GM23338 (cell line): ENCODE measurements around the gene SMNDC1. TPM values are rescaled to one million over a fixed set of nuclear protein-coding genes. Genes with fewer than 3 reads are reported as not detected.

Experiments
- ATAC-seq: fragments of 200-7000 bp; cut with Tn5 transposase; 3 replicates; pipeline ENCODE4 v1.9.1; 2020
- DNase-seq: peaks from one replicate; pipeline ENCODE4 v3.0.0-alpha.2; 2015; ENCODE audit warnings: low spot score
- H2AFZ ChIP-seq: fragments of 200-600 bp; sonication (generic); 2 replicates; pipeline ENCODE4 v1.8.0; 2016; ENCODE audit warnings: antibody characterized with exemption, mild to moderate bottlenecking, moderate library complexity
- H3F3A ChIP-seq: fragments of 200-600 bp; sonication (generic); replicated peaks from 2 replicates; pipeline ENCODE4 v1.8.0; 2017; ENCODE audit warnings: antibody characterized with exemption, mixed run types, low read depth
- H3K27ac ChIP-seq: fragments of 200-600 bp; sonication (generic); 2 replicates; pipeline ENCODE4 v1.6.1; 2016; ENCODE audit warnings: low read depth
- H3K27me3 ChIP-seq: fragments of 200-600 bp; sonication (generic); 2 replicates; pipeline ENCODE4 v1.8.0; 2016; ENCODE audit warnings: mild to moderate bottlenecking, mixed run types, moderate library complexity; ENCODE audit not compliant: insufficient read depth
- H3K36me3 ChIP-seq: fragments of 200-600 bp; sonication (generic); 2 replicates; pipeline ENCODE4 v1.8.0; 2016; ENCODE audit warnings: mild to moderate bottlenecking; ENCODE audit not compliant: insufficient read depth
- H3K4me1 ChIP-seq: fragments of 200-600 bp; sonication (generic); 2 replicates; pipeline ENCODE4 v1.8.0; 2016; ENCODE audit warnings: mild to moderate bottlenecking, moderate library complexity; ENCODE audit not compliant: insufficient read depth
- H3K4me2 ChIP-seq: fragments of 200-600 bp; sonication (generic); 2 replicates; pipeline ENCODE4 v1.7.1; 2017; ENCODE audit warnings: mixed run types
- H3K4me3 ChIP-seq: fragments of 200-600 bp; sonication (generic); 2 replicates; pipeline ENCODE4 v1.6.1; 2016; ENCODE audit warnings: mixed run types
- H3K79me2 ChIP-seq: fragments of 200-600 bp; sonication (generic); replicated peaks from 2 replicates; pipeline ENCODE4 v1.8.0; 2017; ENCODE audit warnings: mild to moderate bottlenecking; ENCODE audit not compliant: insufficient read depth
- H3K9me2 ChIP-seq: fragments of 200-600 bp; sonication (generic); 2 replicates; pipeline ENCODE4 v1.8.0; 2017; ENCODE audit not compliant: insufficient read depth
- H4K20me1 ChIP-seq: fragments of 200-600 bp; sonication (generic); replicated peaks from 2 replicates; pipeline ENCODE4 v1.8.0; 2017; ENCODE audit warnings: mild to moderate bottlenecking; ENCODE audit not compliant: insufficient read depth
- H3K27ac Mint-ChIP-seq: 2 replicates; pipeline ENCODE4 v1.8.0; 2020; ENCODE audit warnings: inconsistent platforms, mild to moderate bottlenecking, moderate library complexity, mixed read lengths
- H3K27me3 Mint-ChIP-seq: 3 replicates; pipeline ENCODE4 v1.8.0; 2022; ENCODE audit warnings: low read depth, mild to moderate bottlenecking, moderate library complexity, mixed read lengths, inconsistent platforms; ENCODE audit not compliant: insufficient read depth, poor library complexity
- H3K36me3 Mint-ChIP-seq: 3 replicates; pipeline ENCODE4 v1.8.0; 2021; ENCODE audit warnings: low read depth, mild to moderate bottlenecking, inconsistent platforms, moderate library complexity, mixed read lengths
- H3K4me1 Mint-ChIP-seq: 3 replicates; pipeline ENCODE4 v1.8.0; 2020; ENCODE audit warnings: mild to moderate bottlenecking, inconsistent platforms, mixed read lengths
- H3K4me3 Mint-ChIP-seq: 3 replicates; pipeline ENCODE4 v1.8.0; 2021; ENCODE audit warnings: moderate library complexity, mild to moderate bottlenecking, inconsistent platforms, mixed read lengths
- H3K9me3 Mint-ChIP-seq: 3 replicates; pipeline ENCODE4 v1.8.0; 2020; ENCODE audit warnings: moderate library complexity, mild to moderate bottlenecking, inconsistent platforms, mixed read lengths
- CREB1 ChIP-seq: fragments of 250-450 bp; sonication (Bioruptor Pico); IDR thresholded peaks from 2 replicates; pipeline ENCODE4 v1.5.0; 2020; ENCODE audit warnings: low read depth, mild to moderate bottlenecking, moderate library complexity
- CTCF ChIP-seq, 2 experiments: fragments of 200-600 bp in 1 of 2; sonication (generic) in 1 of 2; conservative IDR thresholded peaks; 2 replicates each; pipeline versions ENCODE4 v1.5.1 to v1.6.1; 2016 to 2017; ENCODE audit warnings: antibody characterized with exemption in 2 of 2, low read depth in 2 of 2, mild to moderate bottlenecking in 2 of 2, moderate library complexity in 1 of 2
- ETS1 ChIP-seq: IDR thresholded peaks from 2 replicates; pipeline ENCODE4 v1.6.1; 2016; ENCODE audit warnings: antibody characterized with exemption
- EZH2 ChIP-seq: fragments of 200-600 bp; sonication (generic); IDR thresholded peaks from one replicate; pipeline ENCODE4 v1.8.0; 2017; ENCODE audit warnings: antibody characterized with exemption, mild to moderate bottlenecking, low read depth; ENCODE audit not compliant: unreplicated experiment
- EZH2phosphoT487 ChIP-seq: fragments of 200-600 bp; sonication (generic); IDR thresholded peaks from one replicate; pipeline ENCODE4 v1.8.1; 2018; ENCODE audit warnings: antibody characterized with exemption; ENCODE audit not compliant: unreplicated experiment
- JUNB ChIP-seq: IDR thresholded peaks from one replicate; pipeline ENCODE4 v1.6.1; 2016; ENCODE audit warnings: antibody characterized with exemption; ENCODE audit not compliant: unreplicated experiment
- NANOG ChIP-seq: IDR thresholded peaks from 2 replicates; pipeline ENCODE4 v1.6.1; 2016; ENCODE audit warnings: antibody characterized with exemption, borderline replicate concordance
- POLR2AphosphoS5 ChIP-seq: IDR thresholded peaks from 2 replicates; pipeline ENCODE4 v1.6.1; 2016; ENCODE audit warnings: antibody characterized with exemption, low read depth
- REST ChIP-seq: IDR thresholded peaks from one replicate; pipeline ENCODE4 v1.6.1; 2018; ENCODE audit warnings: antibody characterized with exemption; ENCODE audit not compliant: unreplicated experiment
- STAT1 ChIP-seq: IDR thresholded peaks from one replicate; pipeline ENCODE4 v1.6.1; 2016; ENCODE audit warnings: antibody characterized with exemption; ENCODE audit not compliant: unreplicated experiment
- ZNF114 ChIP-seq: fragments of 250-450 bp; sonication (Bioruptor Pico); IDR thresholded peaks from 2 replicates; pipeline ENCODE4 v1.5.0; 2020; ENCODE audit warnings: mild to moderate bottlenecking, moderate library complexity
- ZNF331 ChIP-seq: fragments of 250-450 bp; sonication (Bioruptor Pico); IDR thresholded peaks from 2 replicates; pipeline ENCODE4 v1.5.0; 2020; ENCODE audit warnings: low read depth, mild to moderate bottlenecking, moderate library complexity
- ZNF462 ChIP-seq: fragments of 250-450 bp; sonication (Bioruptor Pico); IDR thresholded peaks from 2 replicates; pipeline ENCODE4 v1.5.0; 2020; ENCODE audit warnings: mild to moderate bottlenecking, moderate library complexity
- polyA plus RNA-seq: library from polyadenylated mRNA; unstranded; fragments of >200 nt; fragmentation: Nextera tagmentation; extraction: Ambion mirVana; gene quantifications from 2 replicates; pipeline ENCODE4 v1.2.1, GENCODE V29; 2016
- total RNA-seq: library from RNA; depleted of rRNA; stranded (reverse); fragments of >200 nt; shearing (Covaris generic); gene quantifications from 2 replicates; pipeline ENCODE4 v1.2.3, GENCODE V29; 2014

The SMNDC1 gene
- total and polyA plus RNA-seq, 2 experiments from 2014 or later: 28.4 to 45.1 TPM

- Histone ChIP-seq H3K4me1 (peaks cover 5% of the 10 kb centered on the region; the same call in 1 of the 2 replicates), H3K4me3 (no peak overlapping the region), H3K36me3 (no peaks in the 10 kb centered on the region), H3K79me2 (no peaks in the 10 kb centered on the region), H3K4me2 (peak overlapping the region; percentile 27; the same call in 1 of the 2 replicates), H2AFZ (peak overlapping the region; percentile 29; the same call in 1 of the 2 replicates), H3F3A (no peaks in the 10 kb centered on the region), H3K27me3 (no peaks in the 10 kb centered on the region), H3K27ac (no peak overlapping the region), H4K20me1 (no peaks in the 10 kb centered on the region), H3K9me2 (no peaks in the 10 kb centered on the region)
- Mint-ChIP-seq H3K27ac (no peak overlapping the region), H3K36me3 (no peaks in the 10 kb centered on the region), H3K4me3 (no peak overlapping the region), H3K27me3 (no peaks in the 10 kb centered on the region), H3K9me3 (no peaks in the 10 kb centered on the region), H3K4me1 (peaks cover 16% of the 10 kb centered on the region)
- peak; percentile 87 for DNase-seq
- TF ChIP-seq JUNB (no peak), REST (no peak), ZNF114 (no peak), CTCF (conservative IDR thresholded peaks at IDR 0.05; ENCODE audit: low read depth in 2 of 2) (peak; percentile 75 to 82), NANOG (no peak), STAT1 (no peak), POLR2AphosphoS5 (no peak), ETS1 (no peak), ZNF462 (CRISPR knock-in tag) (no peak), ZNF331 (CRISPR knock-in tag) (no peak), EZH2 (no peak), CREB1 (CRISPR knock-in tag) (0 out of 2 replicates have a peak, but pooled peaks have one; percentile 3), EZH2phosphoT487 (no peak)
- ATAC-seq: peak; percentile 86
Measured at GRCh38 chr10:110311357-110311949, 6.7 kb upstream of the SMNDC1 start.
